Measurements from ENCODE around the gene RAE1.

Gene RAE1

DNA sequence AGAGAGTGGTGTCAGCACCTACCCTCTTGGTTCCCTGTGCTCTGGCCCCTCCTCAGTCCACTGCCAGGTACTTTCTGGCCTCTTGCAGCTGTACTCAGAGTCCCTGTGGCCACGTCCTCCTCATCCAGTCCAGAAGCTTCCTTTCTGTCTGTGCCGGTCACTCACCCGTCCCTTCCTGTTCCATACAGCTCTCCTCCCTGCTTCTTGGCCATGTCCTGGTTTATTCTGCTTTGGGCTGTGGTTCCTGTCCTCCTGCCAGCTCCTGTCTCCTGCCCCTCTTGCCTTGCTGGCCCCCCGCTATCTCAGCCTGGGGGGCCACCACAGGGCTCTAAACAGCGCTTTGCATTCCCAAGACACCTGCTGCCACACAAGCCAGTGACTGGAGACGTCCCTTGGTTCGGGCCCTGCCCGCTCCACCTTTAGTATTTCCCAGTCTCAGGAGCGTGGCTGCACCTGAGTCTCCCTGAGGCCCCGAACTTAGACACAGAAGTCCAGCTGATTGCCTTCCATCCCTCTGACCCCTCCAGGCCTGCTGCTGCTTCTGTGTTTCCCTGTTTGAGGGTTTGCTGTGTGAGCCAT lies 24.7 kb downstream of the RAE1 start:
- no peak overlapping the region for H3K9ac ChIP-seq (ENCODE audit: low read length)
- no peak overlapping the region for H3K4me3 ChIP-seq (ENCODE audit: low read length)
- no peak overlapping the region for H3K27ac ChIP-seq (ENCODE audit: low read length)
- no peaks in the 10 kb centered on the region for H3K9me3 ChIP-seq (ENCODE audit: control insufficient read depth, low read depth, low read length)
- H3K27me3 ChIP-seq (ENCODE audit: control insufficient read depth, insufficient read depth, low read length): no peaks in the 10 kb centered on the region
- H3K36me3 ChIP-seq (ENCODE audit: control insufficient read depth, low read depth, low read length): peaks cover 87% of the 10 kb centered on the region
- no peaks in the 10 kb centered on the region for H3K4me1 ChIP-seq (ENCODE audit: control insufficient read depth, low read depth, low read length)

- Histone ChIP-seq H3K9me3 (ENCODE audit: control insufficient read depth, low read depth, low read length) (no peaks in the 10 kb centered on the region), H3K27me3 (ENCODE audit: control insufficient read depth, insufficient read depth, low read length) (no peaks in the 10 kb centered on the region), H3K4me3 (ENCODE audit: low read length) (no peak overlapping the region), H3K27ac (ENCODE audit: low read length) (no peak overlapping the region), H3K36me3 (ENCODE audit: control insufficient read depth, low read depth, low read length) (peaks cover 70% of the 10 kb centered on the region), H3K9ac (ENCODE audit: low read length) (no peak overlapping the region), H3K4me1 (ENCODE audit: control insufficient read depth, low read depth, low read length) (no peaks in the 10 kb centered on the region)
Observed at GRCh38 chr20:57377350-57377749, 26.3 kb downstream of the RAE1 start.

DNA sequence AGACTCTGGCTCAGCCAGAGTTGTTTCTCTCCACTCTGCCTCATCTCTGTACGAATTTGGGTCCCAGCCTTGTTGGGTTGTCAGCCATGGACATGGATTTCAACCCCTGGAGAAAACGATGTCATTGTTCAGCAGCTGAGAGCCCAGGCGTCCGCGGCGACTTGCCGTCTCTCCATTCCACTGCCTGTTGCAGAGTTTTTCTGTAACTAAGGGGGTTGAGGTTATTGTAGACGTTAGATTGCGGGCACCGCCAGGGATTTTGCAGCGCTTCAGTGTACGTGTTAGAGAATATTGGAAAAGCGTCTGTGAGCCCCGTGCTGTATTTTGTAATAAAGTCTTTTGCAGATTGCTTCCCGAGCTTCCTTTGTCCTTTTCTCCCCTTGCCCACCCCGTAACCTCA lies 27.1 kb downstream of the RAE1 start:
- H3K36me3 ChIP-seq (ENCODE audit: control insufficient read depth, low read depth, low read length): peaks cover 63% of the 10 kb centered on the region
- no peak overlapping the region for H3K9ac ChIP-seq (ENCODE audit: low read length)
- no peaks in the 10 kb centered on the region for H3K9me3 ChIP-seq (ENCODE audit: control insufficient read depth, low read depth, low read length)
- no peaks in the 10 kb centered on the region for H3K4me1 ChIP-seq (ENCODE audit: control insufficient read depth, low read depth, low read length)
- H3K27me3 ChIP-seq (ENCODE audit: control insufficient read depth, insufficient read depth, low read length): no peaks in the 10 kb centered on the region
- no peak overlapping the region for H3K27ac ChIP-seq (ENCODE audit: low read length)
- H3K4me3 ChIP-seq (ENCODE audit: low read length): no peak overlapping the region

- no peak overlapping the region for H3K4me3 ChIP-seq (ENCODE audit: low read length)
- peaks cover 56% of the 10 kb centered on the region for H3K36me3 ChIP-seq (ENCODE audit: control insufficient read depth, low read depth, low read length)
- no peak overlapping the region for H3K9ac ChIP-seq (ENCODE audit: low read length)
- no peaks in the 10 kb centered on the region for H3K27me3 ChIP-seq (ENCODE audit: control insufficient read depth, insufficient read depth, low read length)
- no peaks in the 10 kb centered on the region for H3K9me3 ChIP-seq (ENCODE audit: control insufficient read depth, low read depth, low read length)
- no peak overlapping the region for H3K27ac ChIP-seq (ENCODE audit: low read length)
- no peaks in the 10 kb centered on the region for H3K4me1 ChIP-seq (ENCODE audit: control insufficient read depth, low read depth, low read length)
Observed at GRCh38 chr20:57378646-57379262, 27.7 kb downstream of the RAE1 start.

- Histone ChIP-seq H3K36me3 (ENCODE audit: control insufficient read depth, low read depth, low read length) (peaks cover 51% of the 10 kb centered on the region), H3K27ac (ENCODE audit: low read length) (no peak overlapping the region)
Observed at GRCh38 chr20:57379263-57379647, 28.2 kb downstream of the RAE1 start.

GRCh38 chr20:57380081-57380750 lies 29.2 kb downstream of the RAE1 start:
- Histone ChIP-seq H3K36me3 (ENCODE audit: control insufficient read depth, low read depth, low read length) (peaks cover 42% of the 10 kb centered on the region), H3K9ac (ENCODE audit: low read length) (no peak overlapping the region), H3K27ac (ENCODE audit: low read length) (no peak overlapping the region)

More at GRCh38 chr20:57379263-57379647, 28.2 kb downstream of the RAE1 start:
- no peaks in the 10 kb centered on the region for H3K9me3 ChIP-seq (ENCODE audit: control insufficient read depth, low read depth, low read length)
- no peak overlapping the region for H3K4me3 ChIP-seq (ENCODE audit: low read length)
- no peaks in the 10 kb centered on the region for H3K4me1 ChIP-seq (ENCODE audit: control insufficient read depth, low read depth, low read length)
- no peaks in the 10 kb centered on the region for H3K27me3 ChIP-seq (ENCODE audit: control insufficient read depth, insufficient read depth, low read length)
- no peak overlapping the region for H3K9ac ChIP-seq (ENCODE audit: low read length)

DNA sequence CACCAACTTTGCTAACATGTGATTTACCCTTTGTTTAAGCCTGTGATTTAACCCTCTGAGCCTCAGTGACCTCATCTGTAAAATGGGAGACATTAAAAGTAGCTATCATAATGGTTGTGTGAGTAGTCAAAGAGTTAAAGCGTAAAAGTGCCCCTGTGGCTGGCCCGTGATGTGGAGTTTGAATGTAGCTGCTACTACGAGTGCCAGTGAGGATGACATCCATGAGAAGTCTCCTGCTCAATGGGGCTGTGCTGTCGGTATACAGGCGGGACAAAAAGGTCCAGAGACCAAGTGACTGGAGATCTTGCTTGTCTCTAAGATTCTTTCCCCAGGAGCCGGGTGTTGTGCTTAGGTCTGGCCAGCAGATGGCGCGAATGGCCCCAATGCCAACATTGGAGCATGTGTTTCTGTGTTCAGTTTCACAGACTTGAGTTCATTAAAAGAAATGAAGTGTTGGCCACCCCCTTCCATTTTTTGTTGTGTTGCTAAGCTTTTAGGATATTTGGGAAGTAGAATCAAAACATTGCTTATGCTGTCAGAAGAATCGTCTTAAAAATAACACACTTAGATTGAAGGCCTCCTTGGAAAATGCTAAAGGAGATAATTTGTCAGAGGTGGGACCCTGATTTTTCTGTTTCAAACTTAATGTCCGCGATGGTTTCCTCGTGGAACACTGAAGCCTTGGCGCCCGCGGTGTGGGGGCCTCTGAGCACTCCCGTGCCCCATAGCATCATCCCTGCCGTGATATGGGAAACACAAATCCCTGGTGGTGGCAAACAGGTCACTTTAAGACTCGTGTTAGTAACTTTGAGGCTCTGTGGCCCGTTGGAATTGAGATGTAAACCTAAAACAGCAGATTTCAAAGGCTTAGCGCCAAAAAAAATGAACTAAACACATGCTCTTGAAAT lies 30.8 kb downstream of the RAE1 start:
- Histone ChIP-seq H3K9ac (ENCODE audit: low read length) (no peak overlapping the region), H3K27ac (ENCODE audit: low read length) (no peak overlapping the region), H3K4me3 (ENCODE audit: low read length) (no peak overlapping the region), H3K4me1 (ENCODE audit: control insufficient read depth, low read depth, low read length) (no peaks in the 10 kb centered on the region), H3K9me3 (ENCODE audit: control insufficient read depth, low read depth, low read length) (no peaks in the 10 kb centered on the region), H3K27me3 (ENCODE audit: control insufficient read depth, insufficient read depth, low read length) (no peaks in the 10 kb centered on the region), H3K36me3 (ENCODE audit: control insufficient read depth, low read depth, low read length) (peaks cover 27% of the 10 kb centered on the region)

More at GRCh38 chr20:57380081-57380750, 29.2 kb downstream of the RAE1 start:
- Histone ChIP-seq H3K27me3 (ENCODE audit: control insufficient read depth, insufficient read depth, low read length) (no peaks in the 10 kb centered on the region), H3K4me1 (ENCODE audit: control insufficient read depth, low read depth, low read length) (no peaks in the 10 kb centered on the region), H3K4me3 (ENCODE audit: low read length) (no peak overlapping the region), H3K9me3 (ENCODE audit: control insufficient read depth, low read depth, low read length) (no peaks in the 10 kb centered on the region)

- no peak overlapping the region for H3K9ac ChIP-seq (ENCODE audit: low read length)
- no peak overlapping the region for H3K4me3 ChIP-seq (ENCODE audit: low read length)
- H3K9me3 ChIP-seq (ENCODE audit: control insufficient read depth, low read depth, low read length): no peaks in the 10 kb centered on the region
- H3K36me3 ChIP-seq (ENCODE audit: control insufficient read depth, low read depth, low read length): peaks cover 20% of the 10 kb centered on the region
- H3K27ac ChIP-seq (ENCODE audit: low read length): no peak overlapping the region
- no peaks in the 10 kb centered on the region for H3K4me1 ChIP-seq (ENCODE audit: control insufficient read depth, low read depth, low read length)
- H3K27me3 ChIP-seq (ENCODE audit: control insufficient read depth, insufficient read depth, low read length): no peaks in the 10 kb centered on the region
Observed at GRCh38 chr20:57382516-57382915, 31.5 kb downstream of the RAE1 start.

DNA sequence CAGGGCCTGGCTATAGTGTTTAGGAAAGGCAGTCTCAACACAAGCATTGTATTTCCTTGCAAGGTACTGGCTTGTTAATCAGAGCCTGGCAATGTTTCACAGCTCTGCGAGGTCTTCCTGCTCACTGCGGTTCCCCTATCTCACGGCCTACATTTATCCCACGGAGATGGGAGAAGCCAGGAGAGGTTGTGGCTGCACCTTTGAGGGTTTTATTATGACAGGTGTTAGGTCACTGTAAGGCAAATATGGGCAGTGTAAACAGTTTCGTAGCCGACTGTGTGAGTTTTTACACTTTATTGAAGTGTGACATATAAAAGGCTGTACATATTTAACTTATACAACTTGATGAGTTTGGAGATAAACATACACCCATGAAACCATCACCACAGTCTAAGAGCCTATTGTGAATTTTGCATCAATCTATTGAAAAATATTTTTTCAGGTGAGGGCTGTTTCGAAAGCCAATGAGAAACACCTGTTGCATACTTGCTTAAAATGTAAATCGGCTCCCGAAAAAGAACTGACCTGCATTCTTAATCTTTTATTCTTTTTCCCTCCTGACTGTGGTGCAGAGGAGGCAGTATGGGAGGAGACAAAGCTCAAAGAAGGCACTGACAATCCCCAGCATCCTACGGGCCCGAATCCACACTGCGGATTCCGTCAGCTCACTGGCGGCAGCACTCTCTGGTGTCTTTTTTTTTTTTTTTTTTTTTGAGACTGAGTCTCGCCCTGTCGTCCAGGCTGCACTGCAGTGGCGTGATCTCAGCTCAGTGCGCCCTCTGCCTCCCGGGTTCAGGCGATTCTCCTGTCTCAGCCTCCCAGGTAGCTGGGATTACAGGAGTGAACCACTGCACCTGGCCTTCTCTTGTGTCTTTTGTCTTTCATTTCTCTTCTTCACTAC lies 32.6 kb downstream of the RAE1 start:
- no peak overlapping the region for H3K4me3 ChIP-seq (ENCODE audit: low read length)
- H3K27me3 ChIP-seq (ENCODE audit: control insufficient read depth, insufficient read depth, low read length): no peaks in the 10 kb centered on the region
- no peaks in the 10 kb centered on the region for H3K4me1 ChIP-seq (ENCODE audit: control insufficient read depth, low read depth, low read length)
- no peak overlapping the region for H3K9ac ChIP-seq (ENCODE audit: low read length)
- H3K9me3 ChIP-seq (ENCODE audit: control insufficient read depth, low read depth, low read length): no peaks in the 10 kb centered on the region
- H3K27ac ChIP-seq (ENCODE audit: low read length): no peak overlapping the region
- peaks cover 10% of the 10 kb centered on the region for H3K36me3 ChIP-seq (ENCODE audit: control insufficient read depth, low read depth, low read length)

- Histone ChIP-seq H3K27me3 (ENCODE audit: control insufficient read depth, insufficient read depth, low read length) (peaks cover under 1% of the 10 kb centered on the region), H3K4me1 (ENCODE audit: control insufficient read depth, low read depth, low read length) (no peaks in the 10 kb centered on the region), H3K4me3 (ENCODE audit: low read length) (no peak overlapping the region), H3K9ac (ENCODE audit: low read length) (no peak overlapping the region), H3K36me3 (ENCODE audit: control insufficient read depth, low read depth, low read length) (peaks cover 4% of the 10 kb centered on the region), H3K9me3 (ENCODE audit: control insufficient read depth, low read depth, low read length) (no peaks in the 10 kb centered on the region), H3K27ac (ENCODE audit: low read length) (no peak overlapping the region)
Observed at GRCh38 chr20:57384486-57384885, 33.4 kb downstream of the RAE1 start.
